Hepatocyte (in vitro differentiated cells): ENCODE data around the gene DEFB114.

ENCODE experiments used
- CTCF ChIP-seq: fragments of 200-600 bp; sonication (generic); IDR thresholded peaks from 2 replicates; pipeline ENCODE4 v1.5.1; 2016; ENCODE audit warnings: antibody characterized with exemption, mild to moderate bottlenecking; ENCODE audit not compliant: poor library complexity
- EZH2phosphoT487 ChIP-seq: fragments of 200-600 bp; sonication (generic); IDR thresholded peaks from one replicate; pipeline ENCODE4 v1.6.1; 2018; ENCODE audit warnings: antibody characterized with exemption, mild to moderate bottlenecking, low read depth, moderate library complexity; ENCODE audit not compliant: unreplicated experiment, severe bottlenecking

- TF ChIP-seq CTCF (no peak), EZH2phosphoT487 (no peak)
These were observed 22.6 kb upstream of the DEFB114 start for GRCh38 chr6:49986551-49986950.
